Activated naive CD4-positive, alpha-beta T cell treated with anti-CD3 and anti-CD28 coated beads, Interleukin-2, amount 50 U/mL, for 72 hours (primary cell): ENCODE results near the gene CLDN22. TPM values are rescaled to one million over a fixed set of nuclear protein-coding genes. Genes with fewer than 3 reads are reported as not detected.
"Not testable (repeated sequence)": the region's sequence is repeated elsewhere in the genome, so short reads cannot be mapped to it uniquely, and the experiment has no call there.

Experiments
- ATAC-seq, 2 donors: fragments of 150-1000 bp; cut with Tn5 transposase; 2 replicates each; pipeline ENCODE4 v1.10.0; 2021; ENCODE audit warnings: mild to moderate bottlenecking in 2 of 2, moderate library complexity in 2 of 2
- DNase-seq, 2 donors: peaks; one replicate each; pipeline ENCODE4 v3.0.0; 2021 to 2022; ENCODE audit warnings: low spot score in 2 of 2
- H3K27ac Mint-ChIP-seq, 2 donors: one replicate each; pipeline ENCODE4 v1.8.0; 2022; ENCODE audit warnings: mild to moderate bottlenecking in 2 of 2, mixed read lengths in 2 of 2
- H3K36me3 Mint-ChIP-seq, 2 donors: one replicate each; pipeline ENCODE4 v1.8.0; 2022; ENCODE audit warnings: mixed read lengths in 2 of 2
- H3K9me3 Mint-ChIP-seq, 2 donors: one replicate each; pipeline ENCODE4 v1.8.0; 2022; ENCODE audit warnings: mixed read lengths in 2 of 2
- total RNA-seq, 2 donors: library from RNA; stranded (reverse); gene quantifications; one replicate each; pipeline ENCODE4 v1.2.3, GENCODE V29; 2022

Gene CLDN22
- total RNA-seq, 2 donors from 2014 or later = not detected

GRCh38 chr4:183332447-183332846 is 12.4 kb upstream of the CLDN22 start:
- no peak for DNase-seq
- no peak overlapping the region for H3K27ac Mint-ChIP-seq
- no peaks in the 10 kb centered on the region for H3K36me3 Mint-ChIP-seq
- no peak for ATAC-seq
- H3K9me3 Mint-ChIP-seq = no peaks in the 10 kb centered on the region

GRCh38 chr4:183330841-183331240 is 10.8 kb upstream of the CLDN22 start:
- ATAC-seq (no peak), DNase-seq (no peak)
- H3K9me3 Mint-ChIP-seq = no peaks in the 10 kb centered on the region
- H3K27ac Mint-ChIP-seq = no peak overlapping the region
- H3K36me3 Mint-ChIP-seq = peaks cover 0 to 4% of the 10 kb centered on the region in 2 donors

GRCh38 chr4:183329954-183330742 is 10.1 kb upstream of the CLDN22 start:
- no peaks in the 10 kb centered on the region for H3K9me3 Mint-ChIP-seq
- no peak for ATAC-seq
- H3K36me3 Mint-ChIP-seq = peaks cover 0 to 4% of the 10 kb centered on the region in 2 donors
- no peak overlapping the region for H3K27ac Mint-ChIP-seq
- DNase-seq = no peak

- Mint-ChIP-seq H3K27ac (no peak overlapping the region), H3K36me3 (peaks cover 0 to 4% of the 10 kb centered on the region in 2 donors), H3K9me3 (no peaks in the 10 kb centered on the region)
- DNase-seq (no peak), ATAC-seq (no peak)
These were observed 9.2 kb upstream of the CLDN22 start for GRCh38 chr4:183329244-183329643.

- H3K36me3 Mint-ChIP-seq = peaks cover 0 to 4% of the 10 kb centered on the region in 2 donors
- ATAC-seq = no peak
- no peak overlapping the region for H3K27ac Mint-ChIP-seq
These were observed 8.8 kb upstream of the CLDN22 start for GRCh38 chr4:183328832-183329231.

GRCh38 chr4:183327827-183328226 is 7.8 kb upstream of the CLDN22 start:
- Mint-ChIP-seq H3K27ac (no peak overlapping the region), H3K9me3 (no peaks in the 10 kb centered on the region), H3K36me3 (peaks cover 0 to 4% of the 10 kb centered on the region in 2 donors)
- ATAC-seq (no peak), DNase-seq (no peak)

More at GRCh38 chr4:183328832-183329231, 8.8 kb upstream of the CLDN22 start:
- no peak for DNase-seq
- H3K9me3 Mint-ChIP-seq = no peaks in the 10 kb centered on the region

- Mint-ChIP-seq H3K27ac (no peak overlapping the region), H3K9me3 (no peaks in the 10 kb centered on the region), H3K36me3 (peaks cover 0 to 4% of the 10 kb centered on the region in 2 donors)
- DNase-seq (no peak), ATAC-seq (peak; percentile 28 to 49)
These were observed 6.8 kb upstream of the CLDN22 start for GRCh38 chr4:183326853-183327252.

- not testable (repeated sequence) for H3K36me3 Mint-ChIP-seq, H3K27ac Mint-ChIP-seq, H3K9me3 Mint-ChIP-seq, DNase-seq, ATAC-seq
These were observed 6.3 kb upstream of the CLDN22 start for GRCh38 chr4:183326387-183326786.

- Mint-ChIP-seq H3K9me3 (no peaks in the 10 kb centered on the region), H3K27ac (no peak overlapping the region), H3K36me3 (peaks cover 0 to 4% of the 10 kb centered on the region in 2 donors)
- no peak for DNase-seq
- ATAC-seq = no peak
These were observed 4.5 kb upstream of the CLDN22 start for GRCh38 chr4:183324619-183325018.

- ATAC-seq, H3K9me3 Mint-ChIP-seq, H3K27ac Mint-ChIP-seq, DNase-seq, H3K36me3 Mint-ChIP-seq: not testable (repeated sequence)
These were observed 4.0 kb upstream of the CLDN22 start for GRCh38 chr4:183324056-183324455.

- ATAC-seq (no peak), DNase-seq (no peak)
These were observed 3.2 kb upstream of the CLDN22 start for GRCh38 chr4:183323295-183323694.

GRCh38 chr4:183322326-183322725 is 2.2 kb upstream of the CLDN22 start, which contains the start of gene CLDN24:
CLDN24 (minus strand) TSS chr4:183322426; CDS start chr4:183322426, 0 bp downstream.
- Mint-ChIP-seq H3K36me3 (peaks cover 0 to 4% of the 10 kb centered on the region in 2 donors), H3K27ac (no peak within 1 kb of the TSS), H3K9me3 (no peaks in the 10 kb centered on the region)
- ATAC-seq = no peak
- no peak for DNase-seq

More at GRCh38 chr4:183323295-183323694, 3.2 kb upstream of the CLDN22 start:
- Mint-ChIP-seq H3K27ac (no peak overlapping the region), H3K9me3 (no peaks in the 10 kb centered on the region), H3K36me3 (peaks cover 0 to 4% of the 10 kb centered on the region in 2 donors)

- DNase-seq (no peak), ATAC-seq (no peak)
- no peak overlapping the region for H3K27ac Mint-ChIP-seq
- H3K36me3 Mint-ChIP-seq = peaks cover 0 to 1% of the 10 kb centered on the region in 2 donors
- no peaks in the 10 kb centered on the region for H3K9me3 Mint-ChIP-seq
These were observed 1.4 kb upstream of the CLDN22 start for GRCh38 chr4:183321516-183321915.

- H3K27ac Mint-ChIP-seq = no peak overlapping the region
- ATAC-seq (peak in 1 of 2 donors; percentile 38), DNase-seq (no peak)
- H3K36me3 Mint-ChIP-seq = no peaks in the 10 kb centered on the region
- H3K9me3 Mint-ChIP-seq = no peaks in the 10 kb centered on the region
These were observed 1.0 kb upstream of the CLDN22 start for GRCh38 chr4:183321079-183321478.

- DNase-seq = no peak
These were observed 1.4 kb downstream of the CLDN22 start for GRCh38 chr4:183318656-183319055.

GRCh38 chr4:183314806-183315205 is 5.3 kb downstream of the CLDN22 start:
- Mint-ChIP-seq H3K27ac (no peak overlapping the region), H3K9me3 (no peaks in the 10 kb centered on the region), H3K36me3 (no peaks in the 10 kb centered on the region)
- ATAC-seq (no peak), DNase-seq (no peak)

More at GRCh38 chr4:183318656-183319055, 1.4 kb downstream of the CLDN22 start:
- no peak for ATAC-seq
- no peaks in the 10 kb centered on the region for H3K36me3 Mint-ChIP-seq
- H3K27ac Mint-ChIP-seq = no peak overlapping the region
- no peaks in the 10 kb centered on the region for H3K9me3 Mint-ChIP-seq

GRCh38 chr4:183314336-183314735 is 5.7 kb downstream of the CLDN22 start:
- no peak for ATAC-seq
- no peaks in the 10 kb centered on the region for H3K36me3 Mint-ChIP-seq
- DNase-seq = no peak
- no peaks in the 10 kb centered on the region for H3K9me3 Mint-ChIP-seq
- no peak overlapping the region for H3K27ac Mint-ChIP-seq

GRCh38 chr4:183312841-183313240 is 7.2 kb downstream of the CLDN22 start:
- Mint-ChIP-seq H3K9me3 (no peaks in the 10 kb centered on the region), H3K27ac (peak overlapping the region in 1 of 2 donors; percentile 84), H3K36me3 (no peaks in the 10 kb centered on the region)
- ATAC-seq = no peak
- DNase-seq = no peak
